Dedifferentiated amniotic fluid mesenchymal stem cell (primary cell): Measurements from ENCODE around the gene ABHD5.

Experiments used
- DNase-seq: peaks from one replicate; pipeline ENCODE4 v3.0.0-alpha.2; 2016; ENCODE audit errors: extremely low spot score

Gene ABHD5

DNA sequence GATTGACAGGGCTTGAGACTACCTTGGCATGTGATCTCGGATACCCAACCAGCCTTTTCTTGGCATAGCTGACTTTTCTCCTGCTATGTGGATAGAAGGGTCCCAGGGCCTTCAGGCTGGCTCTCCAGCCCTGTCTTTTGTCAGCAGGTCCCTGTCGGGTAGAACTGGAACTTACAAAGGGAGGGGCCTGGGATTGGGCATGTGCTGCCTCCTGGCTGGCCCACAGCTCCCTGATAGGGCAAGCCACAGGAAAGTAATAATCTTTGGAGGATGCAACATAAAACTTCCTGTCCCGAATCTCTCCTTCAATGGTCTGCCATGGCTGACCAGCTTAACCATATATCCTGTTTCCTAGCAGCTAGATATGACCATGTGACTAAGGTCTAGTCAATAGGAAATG lies 89.1 kb downstream of the ABHD5 start:
- DNase-seq: no peak

DNA sequence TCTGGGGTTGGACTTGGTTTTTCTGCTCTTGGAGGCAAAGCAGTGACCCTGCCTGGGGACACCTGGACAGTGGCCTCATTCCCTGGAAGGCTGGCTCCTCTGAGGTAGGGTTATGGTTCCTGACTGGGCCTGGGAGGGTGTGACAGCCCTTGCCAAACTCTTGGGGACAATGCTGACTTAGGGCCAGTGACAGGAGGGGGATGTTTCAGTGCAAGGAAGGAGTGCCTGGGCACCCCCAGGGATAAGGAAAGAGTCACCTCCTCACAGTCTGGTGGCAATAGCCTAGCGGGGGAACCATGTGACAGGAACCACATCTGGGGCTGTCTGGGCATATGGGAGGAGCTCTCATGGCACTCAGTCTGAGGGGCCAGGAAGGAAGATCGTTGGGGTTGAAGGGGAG lies 91.8 kb downstream of the ABHD5 start:
- no peak for DNase-seq
